Measurements from ENCODE around the gene TMTC4.
"Not testable (repeated sequence)": the region's sequence is repeated elsewhere in the genome, so short reads cannot be mapped to it uniquely, and the experiment has no call there.

TMTC4 gene

GRCh38 chr13:100619940-100620339 is 54.7 kb downstream of the TMTC4 start:
- H3K27ac Mint-ChIP-seq, result no peak overlapping the region
- ATAC-seq, result peak; percentile 53

GRCh38 chr13:100618897-100619296 is 55.7 kb downstream of the TMTC4 start:
- not testable (repeated sequence) for H3K27me3 Mint-ChIP-seq, DNase-seq

More at GRCh38 chr13:100619940-100620339, 54.7 kb downstream of the TMTC4 start:
- DNase-seq, result no peak
- no peaks in the 10 kb centered on the region for H3K27me3 Mint-ChIP-seq
- no peak overlapping the region for H3K4me3 Mint-ChIP-seq
- peaks cover 9% of the 10 kb centered on the region for H3K4me1 Mint-ChIP-seq
- no peaks in the 10 kb centered on the region for H3K9me3 Mint-ChIP-seq

GRCh38 chr13:100613031-100613430 is 61.6 kb downstream of the TMTC4 start:
- no peaks in the 10 kb centered on the region for H3K27me3 Mint-ChIP-seq
- DNase-seq, result no peak
- H3K4me1 Mint-ChIP-seq, result peaks cover 18% of the 10 kb centered on the region
- no peaks in the 10 kb centered on the region for H3K9me3 Mint-ChIP-seq
- H3K4me3 Mint-ChIP-seq, result no peak overlapping the region
- no peak overlapping the region for H3K27ac Mint-ChIP-seq
- no peak for ATAC-seq

More at GRCh38 chr13:100618897-100619296, 55.7 kb downstream of the TMTC4 start:
- not testable (repeated sequence) for H3K4me3 Mint-ChIP-seq, H3K27ac Mint-ChIP-seq, ATAC-seq, H3K4me1 Mint-ChIP-seq, H3K9me3 Mint-ChIP-seq

- no peak for DNase-seq
- Mint-ChIP-seq H3K27ac (no peak overlapping the region), H3K4me3 (no peak overlapping the region), H3K27me3 (no peaks in the 10 kb centered on the region), H3K9me3 (no peaks in the 10 kb centered on the region), H3K4me1 (peaks cover 25% of the 10 kb centered on the region)
- ATAC-seq, result peak; percentile 27
These were observed 62.7 kb downstream of the TMTC4 start for GRCh38 chr13:100611678-100612492.

GRCh38 chr13:100610391-100611347 is 63.9 kb downstream of the TMTC4 start:
- Mint-ChIP-seq H3K9me3 (no peaks in the 10 kb centered on the region), H3K27ac (no peak overlapping the region), H3K27me3 (no peaks in the 10 kb centered on the region), H3K4me1 (peaks cover 25% of the 10 kb centered on the region), H3K4me3 (no peak overlapping the region)
- ATAC-seq (no peak), DNase-seq (no peak)

- Mint-ChIP-seq H3K4me1 (peaks cover 25% of the 10 kb centered on the region), H3K27me3 (no peaks in the 10 kb centered on the region), H3K4me3 (peak overlapping the region in 1 of 2 donors; percentile 22), H3K27ac (peak overlapping the region in 1 of 2 donors; percentile 83), H3K9me3 (no peaks in the 10 kb centered on the region)
- ATAC-seq (peak; percentile 97), DNase-seq (peak; percentile 22 to 42)
These were observed 65.7 kb downstream of the TMTC4 start for GRCh38 chr13:100608906-100609305.

- no peak for DNase-seq
- Mint-ChIP-seq H3K9me3 (no peaks in the 10 kb centered on the region), H3K27me3 (no peaks in the 10 kb centered on the region), H3K4me3 (no peak overlapping the region), H3K4me1 (peaks cover 25% of the 10 kb centered on the region), H3K27ac (peak overlapping the region; percentile 76 to 83)
- ATAC-seq, result peak; percentile 9
These were observed 66.1 kb downstream of the TMTC4 start for GRCh38 chr13:100608489-100608888.

- Mint-ChIP-seq H3K27me3 (no peaks in the 10 kb centered on the region), H3K4me1 (peaks cover 19% of the 10 kb centered on the region), H3K9me3 (no peaks in the 10 kb centered on the region), H3K4me3 (no peak overlapping the region), H3K27ac (peak overlapping the region in 1 of 2 donors; percentile 38)
- no peak for DNase-seq
- ATAC-seq, result no peak
These were observed 69.5 kb downstream of the TMTC4 start for GRCh38 chr13:100604918-100605710.

- Mint-ChIP-seq H3K9me3 (no peaks in the 10 kb centered on the region), H3K4me3 (no peak overlapping the region), H3K27ac (peak overlapping the region in 1 of 2 donors; percentile 41), H3K27me3 (no peaks in the 10 kb centered on the region), H3K4me1 (peaks cover 2% of the 10 kb centered on the region)
- DNase-seq (no peak), ATAC-seq (no peak)
These were observed 72.0 kb downstream of the TMTC4 start for GRCh38 chr13:100602493-100603111.

GRCh38 chr13:100601716-100602115 is 72.9 kb downstream of the TMTC4 start:
- Mint-ChIP-seq H3K4me1 (no peaks in the 10 kb centered on the region), H3K4me3 (no peak overlapping the region), H3K9me3 (no peaks in the 10 kb centered on the region), H3K27me3 (no peaks in the 10 kb centered on the region), H3K27ac (peak overlapping the region; percentile 23 to 66)
- ATAC-seq, result no peak
- no peak for DNase-seq

- H3K9me3 Mint-ChIP-seq, result no peaks in the 10 kb centered on the region
- H3K27ac Mint-ChIP-seq, result no peak overlapping the region
- H3K4me3 Mint-ChIP-seq, result no peak overlapping the region
- DNase-seq, result no peak
- H3K27me3 Mint-ChIP-seq, result no peaks in the 10 kb centered on the region
- H3K4me1 Mint-ChIP-seq, result no peaks in the 10 kb centered on the region
- ATAC-seq, result no peak
These were observed 73.7 kb downstream of the TMTC4 start for GRCh38 chr13:100600915-100601314.

GRCh38 chr13:100600461-100600860 is 74.1 kb downstream of the TMTC4 start:
- no peak for ATAC-seq
- Mint-ChIP-seq H3K9me3 (no peaks in the 10 kb centered on the region), H3K27ac (no peak overlapping the region), H3K4me3 (no peak overlapping the region), H3K4me1 (no peaks in the 10 kb centered on the region), H3K27me3 (no peaks in the 10 kb centered on the region)
- no peak for DNase-seq

GRCh38 chr13:100597253-100597652 is 77.3 kb downstream of the TMTC4 start:
- Mint-ChIP-seq H3K27me3 (no peaks in the 10 kb centered on the region), H3K4me3 (no peak overlapping the region), H3K4me1 (no peaks in the 10 kb centered on the region), H3K9me3 (no peaks in the 10 kb centered on the region), H3K27ac (no peak overlapping the region)
- no peak for ATAC-seq
- DNase-seq, result no peak

- DNase-seq (no peak), ATAC-seq (no peak)
- Mint-ChIP-seq H3K9me3 (no peaks in the 10 kb centered on the region), H3K27ac (no peak overlapping the region), H3K4me3 (no peak overlapping the region), H3K4me1 (no peaks in the 10 kb centered on the region), H3K27me3 (no peaks in the 10 kb centered on the region)
These were observed 78.1 kb downstream of the TMTC4 start for GRCh38 chr13:100596516-100596915.

GRCh38 chr13:100594731-100595130 is 79.9 kb downstream of the TMTC4 start:
- H3K4me1 Mint-ChIP-seq, result no peaks in the 10 kb centered on the region
- H3K9me3 Mint-ChIP-seq, result no peaks in the 10 kb centered on the region
- no peak for ATAC-seq
- DNase-seq, result no peak
- no peaks in the 10 kb centered on the region for H3K27me3 Mint-ChIP-seq
- H3K27ac Mint-ChIP-seq, result no peak overlapping the region
- no peak overlapping the region for H3K4me3 Mint-ChIP-seq
